Glutamatergic neuron (in vitro differentiated cells): ENCODE results near the gene ACE. TPM values are rescaled to one million over a fixed set of nuclear protein-coding genes. Genes with fewer than 3 reads are reported as not detected.

Experiments
- DNase-seq: peaks from one replicate; pipeline ENCODE4 v3.0.0; 2022
- H3K27ac Mint-ChIP-seq: one replicate; pipeline ENCODE4 v1.8.0; 2020; ENCODE audit warnings: mild to moderate bottlenecking, mixed read lengths, inconsistent platforms; ENCODE audit not compliant: unreplicated experiment
- H3K27me3 Mint-ChIP-seq: one replicate; pipeline ENCODE4 v1.8.0; 2020; ENCODE audit warnings: mild to moderate bottlenecking, moderate library complexity, mixed read lengths, inconsistent platforms; ENCODE audit not compliant: unreplicated experiment
- H3K36me3 Mint-ChIP-seq: one replicate; pipeline ENCODE4 v1.8.0; 2020; ENCODE audit warnings: mild to moderate bottlenecking, mixed read lengths, inconsistent platforms; ENCODE audit not compliant: unreplicated experiment
- H3K4me1 Mint-ChIP-seq: one replicate; pipeline ENCODE4 v1.8.0; 2020; ENCODE audit warnings: mild to moderate bottlenecking, low read depth, mixed read lengths, inconsistent platforms; ENCODE audit not compliant: unreplicated experiment
- H3K4me3 Mint-ChIP-seq: one replicate; pipeline ENCODE4 v1.8.0; 2020; ENCODE audit warnings: mild to moderate bottlenecking, mixed read lengths, inconsistent platforms; ENCODE audit not compliant: unreplicated experiment
- H3K9me3 Mint-ChIP-seq: one replicate; pipeline ENCODE4 v1.8.0; 2020; ENCODE audit warnings: mild to moderate bottlenecking, moderate library complexity, mixed read lengths, inconsistent platforms; ENCODE audit not compliant: unreplicated experiment
- total RNA-seq: library from RNA; stranded (reverse); fragmentation: NEBNext Ultra II Directional; extraction: Animal tissue kit (Norgen Biotek cat#: 25700); gene quantifications from one replicate; pipeline ENCODE4 v1.2.1, GENCODE V29; 2021; ENCODE audit not compliant: unreplicated experiment
- TF ChIP-seq, protein P1 (sequence below): fragments of 200-600 bp; sonication (generic); IDR thresholded peaks from one replicate; pipeline ENCODE4 v1.5.0; 2021; ENCODE audit not compliant: partially characterized antibody, unreplicated experiment

The ACE gene
- total RNA-seq, 1 donor from 2014 or later = 3.7 TPM

DNA sequence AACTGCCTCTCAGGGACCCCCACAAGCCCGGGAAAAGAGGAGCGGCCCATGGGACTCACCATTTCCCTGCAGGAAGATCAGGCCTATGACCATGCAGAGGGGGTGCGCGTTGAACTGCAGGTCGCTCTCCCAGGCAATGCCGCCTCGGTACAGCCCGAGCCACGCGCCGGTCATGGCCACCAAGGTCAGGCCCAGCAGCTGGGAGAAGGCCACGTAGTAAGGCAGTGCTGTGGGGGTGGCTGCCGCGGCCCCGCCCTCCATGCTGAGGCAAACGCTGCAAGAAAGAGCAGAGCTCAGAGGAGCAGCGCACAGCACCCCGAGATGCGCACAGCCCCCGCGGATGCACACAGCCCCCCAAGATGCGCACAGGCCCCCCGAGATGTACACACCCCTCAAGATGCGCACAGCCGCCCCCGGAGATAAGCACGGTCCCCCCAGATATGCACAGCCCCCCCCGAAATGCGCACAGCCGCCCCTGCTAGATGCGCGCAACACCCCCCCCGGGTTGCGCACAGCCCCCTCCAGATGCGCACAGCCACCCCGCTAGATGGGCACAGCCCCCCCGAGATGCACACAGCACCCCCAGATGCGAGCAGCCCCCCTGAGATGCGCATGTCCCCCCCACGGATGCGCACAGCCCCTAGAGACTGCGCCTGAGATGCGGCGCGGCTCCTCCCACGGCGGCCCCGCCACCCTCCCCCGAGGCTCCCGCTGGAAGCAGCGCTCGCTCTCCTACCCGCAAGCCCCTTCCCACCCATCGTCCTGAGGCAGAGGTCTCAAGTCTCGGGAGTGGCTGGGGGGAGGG, 39.4 kb upstream of the ACE start:
- Mint-ChIP-seq H3K27ac (no peak overlapping the region), H3K9me3 (peaks cover 14% of the 10 kb centered on the region), H3K4me1 (peaks cover 35% of the 10 kb centered on the region), H3K36me3 (no peaks in the 10 kb centered on the region), H3K27me3 (peaks cover 11% of the 10 kb centered on the region), H3K4me3 (no peak overlapping the region)
- TF ChIP-seq, protein P1, sequence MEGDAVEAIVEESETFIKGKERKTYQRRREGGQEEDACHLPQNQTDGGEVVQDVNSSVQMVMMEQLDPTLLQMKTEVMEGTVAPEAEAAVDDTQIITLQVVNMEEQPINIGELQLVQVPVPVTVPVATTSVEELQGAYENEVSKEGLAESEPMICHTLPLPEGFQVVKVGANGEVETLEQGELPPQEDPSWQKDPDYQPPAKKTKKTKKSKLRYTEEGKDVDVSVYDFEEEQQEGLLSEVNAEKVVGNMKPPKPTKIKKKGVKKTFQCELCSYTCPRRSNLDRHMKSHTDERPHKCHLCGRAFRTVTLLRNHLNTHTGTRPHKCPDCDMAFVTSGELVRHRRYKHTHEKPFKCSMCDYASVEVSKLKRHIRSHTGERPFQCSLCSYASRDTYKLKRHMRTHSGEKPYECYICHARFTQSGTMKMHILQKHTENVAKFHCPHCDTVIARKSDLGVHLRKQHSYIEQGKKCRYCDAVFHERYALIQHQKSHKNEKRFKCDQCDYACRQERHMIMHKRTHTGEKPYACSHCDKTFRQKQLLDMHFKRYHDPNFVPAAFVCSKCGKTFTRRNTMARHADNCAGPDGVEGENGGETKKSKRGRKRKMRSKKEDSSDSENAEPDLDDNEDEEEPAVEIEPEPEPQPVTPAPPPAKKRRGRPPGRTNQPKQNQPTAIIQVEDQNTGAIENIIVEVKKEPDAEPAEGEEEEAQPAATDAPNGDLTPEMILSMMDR = no peak
- no peak for DNase-seq

DNA sequence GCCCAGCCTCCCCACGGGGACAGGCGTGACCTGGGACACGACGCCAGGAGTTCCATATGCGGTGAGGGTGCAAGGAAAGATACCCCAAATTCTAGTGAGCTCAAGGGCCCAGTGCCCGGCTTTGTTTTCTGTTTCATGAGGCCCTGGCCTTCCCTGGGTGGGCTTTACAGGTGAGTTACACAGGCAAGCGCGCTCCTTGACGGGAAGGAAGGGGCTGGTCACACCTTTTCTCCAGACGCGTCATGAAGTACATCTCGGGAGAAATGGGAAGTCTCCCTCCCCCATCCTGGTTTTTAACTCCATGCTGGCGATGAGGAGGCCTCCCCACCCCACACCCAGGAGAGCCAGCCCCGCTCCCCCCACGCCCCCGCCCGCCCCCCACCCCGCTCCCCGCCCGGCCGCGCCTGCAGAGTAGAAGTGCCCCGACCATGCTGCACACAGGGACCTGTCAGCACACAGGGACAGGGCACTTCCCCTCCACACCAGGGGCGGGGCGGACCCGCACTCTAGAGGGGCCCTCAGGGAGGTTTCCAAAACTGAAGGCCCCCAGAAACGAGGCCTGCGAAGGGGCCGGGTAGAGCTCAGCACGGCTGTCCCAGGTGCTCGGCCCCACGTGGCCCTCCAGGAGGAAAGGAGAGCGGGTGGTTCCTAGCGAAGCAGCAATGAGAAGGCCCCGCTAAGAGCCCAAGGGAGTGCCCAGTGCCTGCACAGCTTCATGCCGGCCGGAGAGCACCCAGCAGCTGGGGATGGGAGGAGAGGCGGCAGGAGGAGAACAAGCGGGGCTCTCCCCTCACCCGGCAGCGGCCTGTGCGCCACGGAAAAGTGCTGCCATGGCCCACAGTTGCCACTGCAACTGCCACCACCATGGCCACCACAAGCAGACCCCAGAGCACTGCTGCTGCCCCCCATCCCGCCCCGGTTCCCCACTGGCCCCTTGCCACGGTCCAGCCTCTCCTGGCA, 38.5 kb upstream of the ACE start:
- Mint-ChIP-seq H3K36me3 (no peaks in the 10 kb centered on the region), H3K4me3 (no peak overlapping the region), H3K9me3 (peaks cover 11% of the 10 kb centered on the region), H3K27ac (no peak overlapping the region), H3K27me3 (peaks cover 7% of the 10 kb centered on the region), H3K4me1 (peaks cover 31% of the 10 kb centered on the region)
- TF ChIP-seq, protein P1 = no peak
- no peak for DNase-seq

DNA sequence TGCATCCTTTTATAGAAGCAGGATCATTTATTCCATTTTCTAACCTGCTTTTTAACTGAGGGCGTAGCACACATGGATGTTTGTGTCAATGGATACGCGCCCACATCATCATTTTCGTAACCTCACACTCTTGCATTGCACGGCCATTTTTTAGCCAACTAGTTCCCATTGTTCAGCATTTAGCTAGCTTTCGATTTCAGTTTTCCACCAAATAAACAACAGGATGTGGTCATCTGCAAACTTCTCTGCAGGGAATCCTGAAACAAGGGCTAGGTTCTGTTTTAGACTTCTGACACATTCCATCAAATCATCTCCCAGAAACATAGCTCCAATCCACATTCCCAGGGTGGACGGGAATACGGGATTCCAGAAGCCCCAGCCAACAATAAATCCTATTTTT, 37.2 kb upstream of the ACE start:
- Mint-ChIP-seq H3K4me1 (peaks cover 25% of the 10 kb centered on the region), H3K27ac (peak overlapping the region; percentile 75), H3K9me3 (peaks cover 11% of the 10 kb centered on the region), H3K36me3 (no peaks in the 10 kb centered on the region), H3K4me3 (peak overlapping the region; percentile 49), H3K27me3 (peaks cover 7% of the 10 kb centered on the region)
- TF ChIP-seq, protein P1 = no peak
- DNase-seq = no peak

DNA sequence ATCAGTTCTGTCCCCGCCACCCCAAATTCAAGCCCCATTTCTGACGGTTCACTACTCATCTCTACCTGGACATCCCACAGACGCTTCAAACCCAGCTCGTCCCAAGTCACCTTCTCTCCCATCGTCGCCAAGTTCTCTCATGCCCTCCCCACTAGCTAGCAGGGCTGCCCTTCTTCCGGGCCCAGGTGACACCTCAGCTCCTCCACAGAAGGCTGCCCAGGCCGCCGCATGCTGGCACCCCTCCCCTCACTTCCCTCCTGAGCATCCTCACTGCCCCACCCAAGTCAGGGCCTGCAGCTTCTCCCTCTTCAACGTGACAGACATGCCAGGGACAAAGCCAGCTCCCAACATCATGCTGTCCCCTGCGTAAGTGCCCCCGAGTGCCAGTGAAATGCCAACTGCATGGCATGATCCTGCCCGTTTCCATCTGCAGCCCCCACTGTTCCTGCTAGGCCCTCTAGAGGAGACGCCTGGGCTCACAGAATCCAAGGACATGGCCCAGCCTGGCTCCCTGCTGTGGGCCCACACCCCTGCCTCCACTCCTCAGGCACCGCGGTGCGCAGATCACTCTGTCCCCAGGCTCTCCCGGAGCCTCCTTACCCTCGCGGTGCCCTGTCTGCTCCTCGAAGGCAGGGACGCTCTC, 36.6 kb upstream of the ACE start:
- no peak for DNase-seq
- Mint-ChIP-seq H3K27ac (peak overlapping the region; percentile 75), H3K4me3 (peak overlapping the region; percentile 49)

More for the DNA sequence above, 36.6 kb upstream of the ACE start:
- Mint-ChIP-seq H3K9me3 (peaks cover 13% of the 10 kb centered on the region), H3K36me3 (no peaks in the 10 kb centered on the region), H3K27me3 (peaks cover 10% of the 10 kb centered on the region), H3K4me1 (peaks cover 22% of the 10 kb centered on the region)
- TF ChIP-seq, protein P1 = no peak
